Measurements from ENCODE around the gene RAB4A.
"Not testable (repeated sequence)": the region's sequence is repeated elsewhere in the genome, so short reads cannot be mapped to it uniquely, and the experiment has no call there.

The RAB4A gene

GRCh38 chr1:229300099-229300757 is 29.3 kb downstream of the RAB4A start:
- no peak for DNase-seq

- DNase-seq = no peak
These were observed 31.8 kb downstream of the RAB4A start for GRCh38 chr1:229302740-229303139.

- DNase-seq = no peak
These were observed 32.9 kb downstream of the RAB4A start for GRCh38 chr1:229303855-229304254.

- no peak for DNase-seq
These were observed 34.5 kb downstream of the RAB4A start for GRCh38 chr1:229305392-229305791.

- DNase-seq = no peak
These were observed 38.2 kb downstream of the RAB4A start for GRCh38 chr1:229309074-229309473.

GRCh38 chr1:229309684-229310083 is 38.8 kb downstream of the RAB4A start:
- no peak for DNase-seq

- no peak for DNase-seq
These were observed 39.9 kb downstream of the RAB4A start for GRCh38 chr1:229310833-229311232.

GRCh38 chr1:229316166-229316565 is 45.3 kb downstream of the RAB4A start:
- DNase-seq = no peak

- DNase-seq = no peak
These were observed 47.1 kb downstream of the RAB4A start for GRCh38 chr1:229318056-229318455.

GRCh38 chr1:229319487-229319886 is 48.6 kb downstream of the RAB4A start:
- no peak for DNase-seq

GRCh38 chr1:229323201-229323600 is 52.3 kb downstream of the RAB4A start:
- DNase-seq = no peak

GRCh38 chr1:229323885-229324553 is 53.1 kb downstream of the RAB4A start:
- DNase-seq = no peak

GRCh38 chr1:229325401-229325800 is 54.5 kb downstream of the RAB4A start:
- no peak for DNase-seq

- no peak for DNase-seq
These were observed 55.1 kb downstream of the RAB4A start for GRCh38 chr1:229325853-229326487.

- DNase-seq = no peak
These were observed 55.7 kb downstream of the RAB4A start for GRCh38 chr1:229326601-229327000.

GRCh38 chr1:229327765-229328164 is 56.9 kb downstream of the RAB4A start:
- DNase-seq = not testable (repeated sequence)

GRCh38 chr1:229328598-229329362 is 57.9 kb downstream of the RAB4A start:
- DNase-seq = no peak

- DNase-seq = no peak
These were observed 63.4 kb downstream of the RAB4A start for GRCh38 chr1:229334269-229334668.

GRCh38 chr1:229334716-229335115 is 63.8 kb downstream of the RAB4A start:
- no peak for DNase-seq

GRCh38 chr1:229336345-229336744 is 65.4 kb downstream of the RAB4A start:
- no peak for DNase-seq

GRCh38 chr1:229339086-229339485 is 68.2 kb downstream of the RAB4A start:
- no peak for DNase-seq

- DNase-seq = no peak
These were observed 68.6 kb downstream of the RAB4A start for GRCh38 chr1:229339520-229339919.

GRCh38 chr1:229340496-229340895 is 69.6 kb downstream of the RAB4A start:
- no peak for DNase-seq
